GM21717 (cell line): ENCODE data around the gene CHST12.
"Not testable (repeated sequence)": the region's sequence is repeated elsewhere in the genome, so short reads cannot be mapped to it uniquely, and the experiment has no call there.

Experiments
- ATAC-seq: cut with Tn5 transposase; IDR thresholded peaks from one replicate; pipeline ENCODE4 v1.9.1; 2021; ENCODE audit warnings: mild to moderate bottlenecking, moderate library complexity; ENCODE audit not compliant: unreplicated experiment

The CHST12 gene

DNA sequence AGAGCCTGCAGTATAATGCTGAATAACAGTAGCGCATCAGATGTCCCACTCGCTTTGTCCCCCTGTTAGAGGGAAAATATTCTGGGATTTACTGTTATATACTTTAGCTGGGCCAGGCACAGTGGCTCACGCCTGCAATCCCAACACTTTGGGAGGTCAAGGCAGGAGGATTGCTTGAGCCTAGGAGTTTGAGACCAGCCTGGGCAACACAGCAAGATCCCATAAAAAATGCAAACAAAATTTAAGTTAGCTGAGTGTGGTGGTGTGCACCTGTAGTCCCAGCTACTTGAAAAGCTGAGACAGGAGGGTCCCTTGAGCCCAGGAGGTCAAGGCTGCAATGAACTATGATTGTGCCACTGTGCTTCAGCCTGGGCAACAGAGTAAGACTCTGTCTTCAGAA, 50.4 kb downstream of the CHST12 start:
- not testable (repeated sequence) for ATAC-seq

DNA sequence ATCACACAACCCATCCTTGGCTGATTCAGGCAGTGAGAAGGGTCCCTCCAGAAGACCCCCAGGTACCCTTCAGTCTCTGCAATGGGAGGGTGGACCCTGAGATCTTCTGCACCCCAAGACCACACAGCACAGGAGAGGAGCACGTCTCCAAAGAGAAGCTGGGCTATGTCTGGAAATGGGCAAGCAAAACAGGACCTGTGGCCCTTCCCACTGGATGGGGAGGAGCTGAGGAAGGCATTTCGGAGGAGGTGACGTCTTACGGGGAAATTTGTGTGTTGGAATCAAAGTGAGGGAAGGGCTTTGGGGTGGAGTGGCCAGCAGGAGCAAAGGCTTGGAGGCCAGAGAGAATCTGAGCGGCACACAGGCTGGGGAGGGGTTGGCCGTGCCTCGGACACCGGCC, 56.3 kb downstream of the CHST12 start:
- ATAC-seq, result no peak

DNA sequence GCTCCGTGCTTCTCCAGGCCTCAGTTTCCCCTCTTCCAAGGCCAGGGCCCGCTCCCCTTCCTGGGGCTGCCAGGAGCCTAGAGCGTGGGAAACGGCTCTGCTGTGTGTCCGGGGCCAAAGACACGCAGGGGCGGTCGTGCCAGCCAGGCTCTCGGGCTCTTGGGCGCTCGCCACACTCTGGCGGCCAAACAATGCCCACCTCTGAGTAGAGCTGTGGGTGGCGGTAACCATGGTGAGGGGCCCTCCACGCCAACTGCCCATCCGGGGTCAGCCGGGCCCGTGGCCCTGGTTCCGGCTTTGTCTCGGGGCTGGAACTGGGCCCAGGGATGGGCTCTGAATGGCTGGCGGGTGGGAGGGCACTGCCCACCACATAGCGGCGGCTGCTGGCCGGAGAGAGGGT, 56.8 kb downstream of the CHST12 start:
- no peak for ATAC-seq

DNA sequence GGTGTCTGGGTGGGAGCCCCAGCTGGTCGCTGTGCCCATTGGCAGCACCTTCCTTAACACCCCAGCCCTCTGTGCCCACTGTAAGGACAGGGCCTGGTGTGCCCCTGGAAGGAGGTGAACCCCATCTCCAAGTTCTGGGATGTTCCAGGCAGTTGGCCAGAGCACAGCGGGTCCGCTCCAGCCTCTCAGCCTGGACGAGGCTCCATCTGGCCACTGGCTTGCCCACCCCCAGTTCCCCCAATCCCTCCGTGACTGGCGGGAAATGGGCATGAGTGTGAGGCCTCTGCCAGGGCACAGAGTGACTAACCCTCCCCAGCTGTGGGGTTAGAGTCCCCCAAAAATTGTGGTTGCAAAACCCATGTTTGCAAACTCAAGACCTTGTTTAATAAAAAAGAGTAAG, 57.2 kb downstream of the CHST12 start:
- no peak for ATAC-seq

DNA sequence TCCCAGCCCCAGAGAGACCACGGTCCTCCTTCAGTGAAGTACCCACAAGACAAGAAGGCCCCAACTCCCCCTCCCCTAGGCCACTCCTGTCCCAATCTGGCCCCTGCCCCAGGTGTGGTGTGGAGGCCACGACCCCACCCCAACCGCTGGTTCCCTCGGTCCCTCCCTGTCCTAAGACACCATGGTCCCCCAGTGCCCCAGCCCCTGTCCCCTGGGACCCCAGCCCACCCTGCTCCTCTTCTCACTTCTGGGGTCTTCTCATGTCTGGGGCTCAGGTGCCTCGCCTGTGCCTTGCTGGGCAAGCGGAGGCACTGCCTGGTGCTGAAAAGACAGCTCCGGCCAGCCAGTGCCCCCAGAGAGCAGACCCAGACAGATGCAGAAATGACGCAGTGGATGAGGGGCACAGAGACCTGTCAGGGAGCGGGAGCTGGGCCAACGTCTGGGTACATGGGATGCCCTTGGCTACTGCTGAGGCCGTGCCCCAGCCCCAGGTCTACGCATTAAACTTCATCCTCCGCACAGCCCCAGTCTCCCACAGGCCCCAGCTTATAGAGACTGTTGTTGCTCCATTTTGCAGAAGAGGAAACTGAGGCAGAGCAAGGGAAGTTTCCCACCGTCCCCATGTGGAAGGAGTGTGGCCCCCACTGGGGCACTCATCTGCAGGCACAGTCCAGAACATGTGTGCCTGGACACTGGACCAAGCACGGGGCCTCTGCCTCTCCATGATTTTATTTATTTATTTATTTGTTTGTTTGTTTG, 58.0 kb downstream of the CHST12 start:
- ATAC-seq, result no peak

GRCh38 chr7:2462731-2463130, 59.3 kb downstream of the CHST12 start:
- ATAC-seq, result no peak

DNA sequence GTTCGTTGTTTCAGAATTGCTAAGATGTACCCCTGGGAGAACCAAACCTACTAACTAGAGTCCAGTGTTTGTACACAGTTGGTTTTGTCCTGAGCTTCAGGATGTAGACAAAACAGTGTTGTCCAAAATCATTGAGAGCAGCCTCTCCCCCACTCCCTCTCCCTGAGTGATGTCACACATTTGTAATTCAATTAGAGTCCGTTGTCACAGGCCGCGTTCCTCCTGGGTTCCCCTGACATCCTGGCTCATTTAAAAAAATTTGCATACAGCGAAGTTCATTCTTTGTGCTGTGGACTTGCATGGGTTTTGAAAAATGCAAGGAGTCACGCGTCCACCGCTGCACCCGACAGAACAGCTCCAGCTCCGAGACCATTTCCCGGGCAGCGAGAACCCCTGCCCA, 62.5 kb downstream of the CHST12 start:
- no peak for ATAC-seq

- ATAC-seq, result no peak
Observed at GRCh38 chr7:2466675-2467074, 63.3 kb downstream of the CHST12 start.

DNA sequence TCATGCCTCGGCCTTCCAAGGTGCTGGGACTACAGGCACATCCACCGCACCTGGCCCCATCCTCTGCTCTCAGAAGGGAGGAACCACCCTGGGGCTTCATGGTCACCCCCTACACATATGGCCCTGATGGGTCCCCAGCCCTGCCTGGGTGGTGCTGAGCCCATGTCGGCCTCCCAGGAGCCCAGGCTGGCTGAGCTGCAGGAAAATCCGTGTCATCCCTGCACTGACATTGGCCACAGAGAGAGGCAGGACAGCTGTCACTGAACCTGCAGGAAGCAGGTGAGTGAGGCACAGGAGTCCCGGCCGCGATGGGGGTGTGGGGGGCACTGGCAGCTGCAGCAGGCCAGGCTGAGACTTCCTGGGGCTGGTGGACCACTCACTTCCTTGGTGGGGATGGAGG, 64.8 kb downstream of the CHST12 start:
- no peak for ATAC-seq

GRCh38 chr7:2469460-2470203, 66.2 kb downstream of the CHST12 start:
- not testable (repeated sequence) for ATAC-seq

DNA sequence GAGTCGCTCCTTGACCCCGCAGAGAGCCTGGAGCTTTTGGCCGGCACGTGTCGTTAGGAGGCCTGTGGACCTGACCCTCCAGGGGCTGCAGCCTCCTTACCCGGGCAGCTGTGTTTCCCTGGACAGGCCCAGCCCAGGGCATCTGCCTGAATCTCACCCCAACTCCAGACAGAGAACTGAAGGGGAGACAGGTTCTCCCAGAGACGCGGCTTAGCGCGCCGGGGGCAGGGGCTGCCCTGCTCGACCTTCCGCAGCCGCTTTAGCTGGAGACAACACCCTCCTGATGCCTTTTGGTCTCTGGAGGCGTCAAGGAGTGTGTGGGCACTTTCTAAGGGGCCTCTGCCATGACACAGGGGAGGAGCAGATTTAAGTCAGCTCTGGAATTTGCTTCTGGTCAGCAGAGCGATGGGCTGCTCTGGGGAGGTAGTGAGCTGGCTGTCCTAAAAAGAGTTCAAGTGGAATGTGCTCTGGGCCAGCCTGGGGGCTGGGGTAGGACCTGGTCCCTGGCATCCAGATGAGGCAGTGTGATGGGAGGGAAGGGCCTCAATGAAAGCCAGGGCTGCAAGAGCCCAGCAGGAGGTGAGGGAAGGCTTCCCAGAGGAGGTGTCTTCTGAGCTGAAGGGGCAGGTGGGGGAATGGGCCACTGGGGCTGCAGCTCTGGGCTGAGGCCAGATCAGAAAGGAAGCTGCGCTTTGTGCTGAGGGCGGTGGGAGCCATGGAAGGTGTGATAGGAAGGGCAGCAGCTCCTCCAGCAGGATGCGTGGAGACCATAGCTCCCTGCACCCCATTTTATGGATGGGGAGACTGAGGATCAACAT, 67.0 kb downstream of the CHST12 start:
- ATAC-seq, result no peak

DNA sequence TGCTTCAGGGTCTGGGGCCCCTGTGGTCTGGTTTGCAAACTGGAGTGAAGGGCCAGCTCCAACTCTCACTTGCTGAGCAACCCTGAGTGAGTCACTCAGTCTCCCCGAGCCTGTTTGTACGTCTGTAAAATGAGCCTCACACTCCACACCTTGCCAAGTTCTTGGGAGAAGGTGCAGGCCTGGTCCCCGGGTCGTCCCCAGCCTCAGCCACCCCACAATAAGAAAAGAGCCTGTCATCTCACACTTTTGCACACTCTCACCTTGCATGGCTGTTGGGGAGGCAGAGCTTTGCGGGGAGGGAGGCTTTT, 67.6 kb downstream of the CHST12 start:
- ATAC-seq, result no peak

- ATAC-seq, result no peak
Observed at GRCh38 chr7:2471396-2471795, 68.0 kb downstream of the CHST12 start.

GRCh38 chr7:2472739-2473138, 69.3 kb downstream of the CHST12 start:
- ATAC-seq, result no peak

- ATAC-seq, result no peak
Observed at GRCh38 chr7:2473496-2474180, 70.2 kb downstream of the CHST12 start.

GRCh38 chr7:2474224-2474623, 70.8 kb downstream of the CHST12 start:
- ATAC-seq, result no peak

GRCh38 chr7:2474813-2475677, 71.6 kb downstream of the CHST12 start:
- no peak for ATAC-seq

DNA sequence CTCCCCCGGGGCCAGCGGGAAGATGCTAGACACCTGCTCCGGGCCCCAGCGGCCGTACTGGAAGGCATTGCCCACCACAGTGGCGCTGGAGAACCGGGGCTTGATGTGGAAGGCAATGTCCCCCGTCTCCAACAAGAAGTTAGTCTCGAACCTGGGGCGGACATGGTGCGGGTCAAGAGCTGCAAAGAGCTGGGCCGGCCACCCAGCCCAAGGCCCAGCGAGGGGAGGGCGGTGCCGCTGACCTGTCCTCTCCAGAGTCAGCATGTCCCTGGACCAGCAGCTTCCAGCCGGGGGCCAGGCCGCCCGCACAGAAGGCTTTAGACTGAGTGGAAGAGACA, 72.2 kb downstream of the CHST12 start:
- ATAC-seq, result no peak

- no peak for ATAC-seq
Observed at GRCh38 chr7:2476298-2476697, 72.9 kb downstream of the CHST12 start, which contains the start of gene GRIFIN. Gene GRIFIN (minus strand): TSS chr7:2476398. CDS start chr7:2476383, 15 bp downstream.

- no peak for ATAC-seq
Observed at GRCh38 chr7:2476776-2477446, 73.5 kb downstream of the CHST12 start.
